ENCODE results near the gene PCDHGA9. TPM values are rescaled to one million over a fixed set of nuclear protein-coding genes. Genes with fewer than 3 reads are reported as not detected.
A peak's percentile ranks its signal among the peaks of the same experiment; 100 is the strongest.
"Not testable (repeated sequence)": the region's sequence is repeated elsewhere in the genome, so short reads cannot be mapped to it uniquely, and the experiment has no call there.

Gene PCDHGA9
- total RNA-seq, 1 donor from 2014 or later = 0.21 TPM

DNA sequence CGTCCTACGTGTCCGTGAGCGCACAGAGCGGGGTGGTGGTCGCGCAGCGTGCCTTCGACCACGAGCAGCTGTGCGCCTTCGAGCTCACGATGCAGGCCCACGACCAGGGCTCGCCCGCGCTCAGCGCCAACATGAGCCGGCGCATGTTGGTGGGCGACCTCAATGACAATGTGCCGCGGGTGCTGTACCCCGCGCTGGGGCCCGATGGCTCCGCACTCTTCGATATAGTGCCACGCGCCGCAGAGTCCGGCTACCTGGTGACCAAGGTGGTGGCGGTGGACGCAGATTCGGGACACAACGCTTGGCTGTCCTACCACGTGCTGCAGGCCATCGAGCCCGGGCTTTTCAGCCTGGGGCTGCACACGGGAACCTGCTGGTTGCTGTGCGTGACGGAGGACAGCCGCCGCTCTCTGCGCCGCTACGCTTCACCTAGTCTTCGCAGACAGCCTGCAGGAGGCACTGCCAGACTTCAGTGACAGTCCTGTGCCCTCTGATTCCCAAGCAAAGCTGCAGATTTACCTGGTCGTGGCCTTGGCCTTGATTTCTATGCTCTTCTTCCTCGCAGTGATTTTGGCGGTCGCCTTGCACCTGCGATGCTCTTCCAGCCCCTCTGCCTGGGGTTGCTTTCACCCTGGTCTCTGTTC, 25.3 kb downstream of the PCDHGA9 start:
- H3K27ac Mint-ChIP-seq = no peak overlapping the region
- no peak for DNase-seq (ENCODE audit: low spot score)
- peaks cover 24% of the 10 kb centered on the region for H3K27me3 Mint-ChIP-seq (ENCODE audit: insufficient read depth)
- H3K4me1 Mint-ChIP-seq (ENCODE audit: low read depth) = no peaks in the 10 kb centered on the region
- intact Hi-C loops (cut with micrococcal nuclease) = no loop called here
- H3K4me3 Mint-ChIP-seq = no peak overlapping the region
- no peaks in the 10 kb centered on the region for H3K36me3 Mint-ChIP-seq (ENCODE audit: low read depth)
- H3K9me3 Mint-ChIP-seq = peaks cover 28% of the 10 kb centered on the region

DNA sequence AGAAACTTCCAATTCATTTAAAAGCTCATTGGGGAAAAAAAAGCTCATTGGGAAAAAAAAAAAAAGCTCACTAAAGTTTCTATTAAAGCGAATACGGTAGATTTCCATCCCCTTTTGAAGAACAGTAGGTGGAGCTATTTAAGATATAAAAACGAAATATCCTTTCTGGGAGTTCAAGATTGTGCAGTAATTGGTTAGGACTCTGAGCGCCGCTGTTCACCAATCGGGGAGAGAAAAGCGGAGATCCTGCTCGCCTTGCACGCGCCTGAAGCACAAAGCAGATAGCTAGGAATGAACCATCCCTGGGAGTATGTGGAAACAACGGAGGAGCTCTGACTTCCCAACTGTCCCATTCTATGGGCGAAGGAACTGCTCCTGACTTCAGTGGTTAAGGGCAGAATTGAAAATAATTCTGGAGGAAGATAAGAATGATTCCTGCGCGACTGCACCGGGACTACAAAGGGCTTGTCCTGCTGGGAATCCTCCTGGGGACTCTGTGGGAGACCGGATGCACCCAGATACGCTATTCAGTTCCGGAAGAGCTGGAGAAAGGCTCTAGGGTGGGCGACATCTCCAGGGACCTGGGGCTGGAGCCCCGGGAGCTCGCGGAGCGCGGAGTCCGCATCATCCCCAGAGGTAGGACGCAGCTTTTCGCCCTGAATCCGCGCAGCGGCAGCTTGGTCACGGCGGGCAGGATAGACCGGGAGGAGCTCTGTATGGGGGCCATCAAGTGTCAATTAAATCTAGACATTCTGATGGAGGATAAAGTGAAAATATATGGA, 27.9 kb downstream of the PCDHGA9 start, which contains the start of gene PCDHGA12:
Gene PCDHGA12, plus strand, starts transcription at position 176 of the 782 bp plus-strand sequence. Its CDS starts 253 bp downstream, at position 429.
- Mint-ChIP-seq H3K4me1 (ENCODE audit: low read depth) (no peaks in the 10 kb centered on the region), H3K27me3 (ENCODE audit: insufficient read depth) (peaks cover 17% of the 10 kb centered on the region), H3K9me3 (peaks cover 32% of the 10 kb centered on the region), H3K27ac (peak within 1 kb of the TSS; percentile 67), H3K4me3 (peak within 1 kb of the TSS; percentile 73), H3K36me3 (ENCODE audit: low read depth) (no peaks in the 10 kb centered on the region)
- intact Hi-C loops (cut with micrococcal nuclease) = loop anchor here (1.0 kb wide), 1 partner anchor 83 kb away; no protein-coding TSS in a partner anchor
- no peak for DNase-seq (ENCODE audit: low spot score)

DNA sequence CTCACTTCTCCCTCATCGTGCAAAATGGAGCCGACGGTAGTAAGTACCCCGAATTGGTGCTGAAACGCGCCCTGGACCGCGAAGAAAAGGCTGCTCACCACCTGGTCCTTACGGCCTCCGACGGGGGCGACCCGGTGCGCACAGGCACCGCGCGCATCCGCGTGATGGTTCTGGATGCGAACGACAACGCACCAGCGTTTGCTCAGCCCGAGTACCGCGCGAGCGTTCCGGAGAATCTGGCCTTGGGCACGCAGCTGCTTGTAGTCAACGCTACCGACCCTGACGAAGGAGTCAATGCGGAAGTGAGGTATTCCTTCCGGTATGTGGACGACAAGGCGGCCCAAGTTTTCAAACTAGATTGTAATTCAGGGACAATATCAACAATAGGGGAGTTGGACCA, 28.7 kb downstream of the PCDHGA9 start:
- Mint-ChIP-seq H3K36me3 (ENCODE audit: low read depth) (no peaks in the 10 kb centered on the region), H3K27ac (no peak overlapping the region), H3K9me3 (peaks cover 32% of the 10 kb centered on the region), H3K4me1 (ENCODE audit: low read depth) (no peaks in the 10 kb centered on the region), H3K4me3 (peak overlapping the region; percentile 73), H3K27me3 (ENCODE audit: insufficient read depth) (peaks cover 16% of the 10 kb centered on the region)
- intact Hi-C loops (cut with micrococcal nuclease) = no loop called here
- no peak for DNase-seq (ENCODE audit: low spot score)

DNA sequence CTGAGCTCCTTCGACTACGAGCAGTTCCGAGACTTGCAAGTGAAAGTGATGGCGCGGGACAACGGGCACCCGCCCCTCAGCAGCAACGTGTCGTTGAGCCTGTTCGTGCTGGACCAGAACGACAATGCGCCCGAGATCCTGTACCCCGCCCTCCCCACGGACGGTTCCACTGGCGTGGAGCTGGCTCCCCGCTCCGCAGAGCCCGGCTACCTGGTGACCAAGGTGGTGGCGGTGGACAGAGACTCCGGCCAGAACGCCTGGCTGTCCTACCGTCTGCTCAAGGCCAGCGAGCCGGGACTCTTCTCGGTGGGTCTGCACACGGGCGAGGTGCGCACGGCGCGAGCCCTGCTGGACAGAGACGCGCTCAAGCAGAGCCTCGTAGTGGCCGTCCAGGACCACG, 29.7 kb downstream of the PCDHGA9 start:
- DNase-seq (ENCODE audit: low spot score); intact Hi-C loops (cut with micrococcal nuclease); H3K4me3 Mint-ChIP-seq; H3K36me3 Mint-ChIP-seq (ENCODE audit: low read depth); H3K27ac Mint-ChIP-seq; H3K4me1 Mint-ChIP-seq (ENCODE audit: low read depth): not testable (repeated sequence)
- peaks cover 16% of the 10 kb centered on the region for H3K27me3 Mint-ChIP-seq (ENCODE audit: insufficient read depth)
- H3K9me3 Mint-ChIP-seq = peaks cover 32% of the 10 kb centered on the region

DNA sequence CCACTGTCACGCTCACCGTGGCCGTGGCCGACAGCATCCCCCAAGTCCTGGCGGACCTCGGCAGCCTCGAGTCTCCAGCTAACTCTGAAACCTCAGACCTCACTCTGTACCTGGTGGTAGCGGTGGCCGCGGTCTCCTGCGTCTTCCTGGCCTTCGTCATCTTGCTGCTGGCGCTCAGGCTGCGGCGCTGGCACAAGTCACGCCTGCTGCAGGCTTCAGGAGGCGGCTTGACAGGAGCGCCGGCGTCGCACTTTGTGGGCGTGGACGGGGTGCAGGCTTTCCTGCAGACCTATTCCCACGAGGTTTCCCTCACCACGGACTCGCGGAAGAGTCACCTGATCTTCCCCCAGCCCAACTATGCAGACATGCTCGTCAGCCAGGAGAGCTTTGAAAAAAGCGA, 30.1 kb downstream of the PCDHGA9 start:
- intact Hi-C loops (cut with micrococcal nuclease); H3K36me3 Mint-ChIP-seq (ENCODE audit: low read depth); H3K27ac Mint-ChIP-seq; H3K4me1 Mint-ChIP-seq (ENCODE audit: low read depth); DNase-seq (ENCODE audit: low spot score); H3K4me3 Mint-ChIP-seq: not testable (repeated sequence)
- peaks cover 16% of the 10 kb centered on the region for H3K27me3 Mint-ChIP-seq (ENCODE audit: insufficient read depth)
- H3K9me3 Mint-ChIP-seq = peaks cover 32% of the 10 kb centered on the region

DNA sequence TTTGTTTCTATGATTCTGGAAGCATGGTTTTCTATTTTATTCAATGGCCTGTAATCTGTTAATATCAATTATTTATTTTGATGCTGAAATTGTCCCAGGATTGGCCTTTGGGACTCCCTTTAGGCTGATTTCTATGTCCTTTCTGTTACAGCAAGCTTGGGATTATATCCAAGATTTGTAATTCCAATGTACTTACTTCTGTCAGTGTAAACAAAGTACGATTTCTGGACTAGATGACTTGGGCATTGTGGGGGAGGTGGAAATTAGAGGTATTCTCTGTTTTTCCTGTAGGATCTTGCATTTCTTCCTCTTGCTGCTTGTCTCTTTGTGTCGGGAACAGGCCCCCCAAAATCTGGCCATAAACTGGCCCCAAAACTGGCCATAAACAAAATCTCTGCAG, 31.4 kb downstream of the PCDHGA9 start:
- H3K4me1 Mint-ChIP-seq (ENCODE audit: low read depth) = no peaks in the 10 kb centered on the region
- H3K9me3 Mint-ChIP-seq = peaks cover 26% of the 10 kb centered on the region
- H3K27ac Mint-ChIP-seq = no peak overlapping the region
- H3K4me3 Mint-ChIP-seq = no peak overlapping the region
- intact Hi-C loops (cut with micrococcal nuclease) = loop anchor here (2.0 kb wide), 1 partner anchor 33 kb away; no protein-coding TSS in a partner anchor
- no peak for DNase-seq (ENCODE audit: low spot score)
- no peaks in the 10 kb centered on the region for H3K36me3 Mint-ChIP-seq (ENCODE audit: low read depth)
- H3K27me3 Mint-ChIP-seq (ENCODE audit: insufficient read depth) = peaks cover 12% of the 10 kb centered on the region

DNA sequence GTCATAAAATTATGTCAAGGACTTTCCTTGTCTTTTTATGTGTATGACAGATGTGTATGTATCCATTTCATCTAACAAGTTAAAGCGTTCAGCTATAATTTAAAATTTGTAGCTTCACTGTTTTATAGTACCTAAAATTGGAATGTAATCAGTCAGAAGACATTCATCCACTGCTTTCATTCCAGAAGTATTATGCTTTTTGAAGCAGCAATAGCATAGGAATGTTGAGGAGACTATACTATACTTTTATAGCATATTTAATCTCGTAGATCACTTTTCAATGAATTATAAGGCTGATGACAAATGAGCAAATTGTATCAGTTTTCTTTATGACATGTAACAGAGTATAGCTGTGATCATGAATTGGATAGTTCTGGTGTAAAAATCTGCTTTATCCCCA, 34.6 kb downstream of the PCDHGA9 start:
- intact Hi-C loops (cut with micrococcal nuclease) = no loop called here
- H3K4me1 Mint-ChIP-seq (ENCODE audit: low read depth) = no peaks in the 10 kb centered on the region
- H3K36me3 Mint-ChIP-seq (ENCODE audit: low read depth) = no peaks in the 10 kb centered on the region
- H3K4me3 Mint-ChIP-seq = no peak overlapping the region
- DNase-seq (ENCODE audit: low spot score) = no peak
- peaks cover 4% of the 10 kb centered on the region for H3K27me3 Mint-ChIP-seq (ENCODE audit: insufficient read depth)
- H3K27ac Mint-ChIP-seq = no peak overlapping the region
- peaks cover 10% of the 10 kb centered on the region for H3K9me3 Mint-ChIP-seq

DNA sequence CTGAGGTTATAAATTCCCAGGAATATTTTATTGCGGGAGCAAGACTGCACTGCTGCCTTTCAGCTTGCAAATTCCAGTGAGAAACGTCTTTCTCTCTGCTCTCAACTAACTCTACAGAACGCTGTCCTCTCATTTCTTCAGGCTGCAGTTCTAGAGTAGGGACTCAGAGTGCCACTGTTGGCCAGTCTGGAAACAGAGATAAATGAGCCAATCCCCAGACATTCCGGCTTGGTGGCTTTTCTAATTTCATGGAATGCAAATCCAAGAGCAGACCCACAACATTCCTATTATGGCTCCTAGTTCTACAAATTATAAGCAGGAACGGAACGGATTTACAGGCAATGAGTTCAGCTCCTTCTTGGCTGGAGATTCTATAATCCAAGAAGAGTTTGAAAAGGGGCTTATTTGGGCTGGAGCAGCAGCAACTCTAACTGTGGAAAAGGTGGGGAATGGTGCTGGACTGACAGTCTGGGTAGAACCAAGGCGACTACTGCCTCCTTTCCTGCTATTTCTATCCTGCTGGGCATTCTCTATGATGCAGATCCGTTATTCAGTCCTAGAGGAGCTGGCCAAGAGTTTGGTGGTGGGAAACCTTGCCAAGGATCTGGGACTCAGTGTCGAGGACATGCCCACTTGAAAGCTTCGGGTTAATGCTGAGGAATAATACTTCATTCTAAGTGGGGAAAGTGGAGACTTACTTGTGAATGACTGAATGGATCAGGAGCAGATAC, 37.0 kb downstream of the PCDHGA9 start:
- intact Hi-C loops (cut with micrococcal nuclease) = no loop called here
- Mint-ChIP-seq H3K27ac (no peak overlapping the region), H3K4me1 (ENCODE audit: low read depth) (no peaks in the 10 kb centered on the region), H3K27me3 (ENCODE audit: insufficient read depth) (peaks cover 6% of the 10 kb centered on the region), H3K9me3 (peaks cover 3% of the 10 kb centered on the region), H3K4me3 (no peak overlapping the region), H3K36me3 (ENCODE audit: low read depth) (no peaks in the 10 kb centered on the region)
- DNase-seq (ENCODE audit: low spot score) = no peak

DNA sequence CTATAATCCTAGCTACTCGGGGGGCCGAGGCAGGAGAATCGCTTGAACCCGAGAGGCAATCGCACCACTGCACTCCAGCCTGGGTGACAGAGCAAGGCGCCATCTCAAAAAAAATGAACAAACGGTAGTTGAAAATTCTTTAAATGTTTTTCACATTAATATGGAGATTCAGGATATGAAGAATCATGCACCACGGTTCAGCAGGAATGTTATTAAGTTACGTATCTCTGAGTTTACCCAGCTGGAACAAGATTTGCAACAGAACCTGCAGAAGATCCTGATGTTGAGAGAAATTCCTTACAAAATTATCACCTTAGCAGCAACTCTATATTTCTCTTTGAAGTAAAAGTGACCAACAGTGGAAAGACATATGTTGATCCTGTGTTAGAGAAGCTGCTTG, 37.8 kb downstream of the PCDHGA9 start:
- Mint-ChIP-seq H3K4me3 (no peak overlapping the region), H3K36me3 (ENCODE audit: low read depth) (no peaks in the 10 kb centered on the region), H3K4me1 (ENCODE audit: low read depth) (no peaks in the 10 kb centered on the region), H3K9me3 (peaks cover 3% of the 10 kb centered on the region), H3K27me3 (ENCODE audit: insufficient read depth) (peaks cover 8% of the 10 kb centered on the region), H3K27ac (no peak overlapping the region)
- no peak for DNase-seq (ENCODE audit: low spot score)
- intact Hi-C loops (cut with micrococcal nuclease) = no loop called here

DNA sequence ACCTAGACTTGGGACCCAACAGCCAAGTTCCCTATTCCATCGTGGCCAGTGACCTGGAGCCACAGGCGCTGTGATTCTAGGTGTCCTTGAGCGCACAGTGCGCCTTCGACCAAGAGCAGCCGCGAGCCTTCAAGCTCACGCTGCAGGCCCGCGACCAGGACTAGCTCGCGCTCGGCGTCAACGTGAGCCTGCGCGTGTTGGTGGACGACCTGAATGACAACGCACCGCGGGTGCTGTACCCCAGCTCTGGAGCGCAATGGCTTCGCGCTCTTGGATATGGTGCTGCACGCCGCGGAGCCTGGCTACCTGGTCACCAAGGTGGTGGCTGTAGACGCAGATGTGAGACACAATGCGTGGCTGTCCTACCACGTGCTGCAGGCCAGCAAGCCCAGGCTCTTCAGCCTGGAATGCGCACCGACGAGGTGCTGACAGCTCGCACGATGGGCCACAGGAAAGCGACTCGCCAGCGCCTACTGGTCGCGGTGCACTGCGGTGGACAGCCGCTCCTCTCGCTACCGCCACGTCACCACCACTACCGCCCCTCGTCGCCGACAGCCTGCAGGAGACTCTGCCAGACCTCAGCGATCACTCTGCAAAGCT, 39.1 kb downstream of the PCDHGA9 start:
- intact Hi-C loops (cut with micrococcal nuclease) = no loop called here
- Mint-ChIP-seq H3K9me3 (peaks cover 3% of the 10 kb centered on the region), H3K4me1 (ENCODE audit: low read depth) (no peaks in the 10 kb centered on the region), H3K27ac (no peak overlapping the region), H3K4me3 (no peak overlapping the region), H3K36me3 (ENCODE audit: low read depth) (no peaks in the 10 kb centered on the region), H3K27me3 (ENCODE audit: insufficient read depth) (peaks cover 4% of the 10 kb centered on the region)
- DNase-seq (ENCODE audit: low spot score) = no peak

Measured in activated T-helper 1 cell treated with anti-CD3 and anti-CD28 coated beads, Interleukin-12 subunit alpha, Interleukin-12 subunit beta, Interleukin-2, Interleukin-4 antibody, amounts not matched to agents 30 ng/mL and 10 ng/mL and 1 ng/mL, durations not matched to agents 14 hours and 24 hours and 36 hours (primary cell).